B cell (primary cell): ENCODE measurements around the gene SPP1. TPM values are rescaled to one million over a fixed set of nuclear protein-coding genes. Genes with fewer than 3 reads are reported as not detected.

Experiments
- ATAC-seq: fragments of 200-7000 bp; cut with Tn5 transposase; one replicate; pipeline ENCODE4 v1.10.0; 2021; ENCODE audit warnings: low read depth, mild to moderate bottlenecking, moderate number of reproducible peaks, moderate library complexity
- CTCF ChIA-PET: fragments of 350-600 bp; sonication (Branson Sonifier 250); formaldehyde crosslinking; loops from one replicate; lab custom pipeline; 2021; ENCODE audit warnings: antibody characterized with exemption, inconsistent platforms; lab: Charles Lee
- POLR2A ChIA-PET: fragments of 350-600 bp; sonication (Branson Sonifier 250); formaldehyde crosslinking; loops from one replicate; lab custom pipeline; 2021; ENCODE audit warnings: antibody characterized with exemption; lab: Charles Lee
- DNase-seq: peaks from one replicate; pipeline ENCODE4 v3.0.0; 2013
- H2AFZ ChIP-seq: 2 replicates; pipeline ENCODE4 v1.6.1; 2012; ENCODE audit warnings: mild to moderate bottlenecking, low read depth, low read length; ENCODE audit not compliant: insufficient read depth, poor library complexity, severe bottlenecking
- H3K27ac ChIP-seq, 2 donors: 1 replicate in 1 of 2; 2 replicates in 1 of 2; pipeline ENCODE4 v1.5.1; 2012 to 2013; ENCODE audit warnings: low read length in 2 of 2, mild to moderate bottlenecking in 2 of 2, moderate library complexity in 1 of 2
- H3K27me3 ChIP-seq, 4 experiments: fragments of 200-600 bp in 1 of 4; sonication (generic) in 1 of 4; replicated peaks in 1 of 4; 1 replicate in 2 of 4; 2 replicates in 2 of 4; pipeline versions ENCODE4 v1.6.1 to v1.7.0; 2013 to 2016; ENCODE audit warnings: low read length in 3 of 4, mild to moderate bottlenecking in 2 of 4, mixed read lengths in 1 of 4, moderate library complexity in 1 of 4; ENCODE audit not compliant: insufficient read depth in 4 of 4, control insufficient read depth in 3 of 4; ENCODE audit errors: control extremely low read depth in 1 of 4
- H3K36me3 ChIP-seq, 2 experiments: replicated peaks in 1 of 2; 1 replicate in 1 of 2; 2 replicates in 1 of 2; pipeline versions ENCODE4 v1.6.1 to v1.7.1; 2013; ENCODE audit warnings: low read length in 1 of 2; ENCODE audit not compliant: insufficient read depth in 2 of 2, control insufficient read depth in 1 of 2; ENCODE audit errors: control extremely low read depth in 1 of 2, extremely low read depth in 1 of 2
- H3K4me1 ChIP-seq, 2 donors: fragments of 200-600 bp in 1 of 2; sonication (generic) in 1 of 2; 1 replicate in 1 of 2; 2 replicates in 1 of 2; pipeline versions ENCODE4 v1.5.1 to v1.6.1; 2013 to 2017; ENCODE audit warnings: low read length in 2 of 2; ENCODE audit not compliant: control insufficient read depth in 2 of 2, insufficient read depth in 2 of 2
- H3K4me2 ChIP-seq: replicated peaks from 2 replicates; pipeline ENCODE3; 2012; ENCODE audit warnings: mild to moderate bottlenecking, low read depth, low read length; ENCODE audit not compliant: poor library complexity, severe bottlenecking
- H3K4me3 ChIP-seq, 5 experiments: fragments of 200-600 bp in 1 of 5; sonication (generic) in 1 of 5; 1 replicate in 3 of 5; 2 replicates in 2 of 5; pipeline versions ENCODE4 v1.5.1 to v1.7.0; 2011 to 2016; ENCODE audit warnings: low read length in 4 of 5, mild to moderate bottlenecking in 4 of 5, low read depth in 2 of 5, control low read depth in 1 of 5, moderate library complexity in 1 of 5; ENCODE audit not compliant: insufficient read depth in 1 of 5; ENCODE audit errors: control extremely low read depth in 1 of 5, extremely low read depth in 1 of 5
- H3K79me2 ChIP-seq: fragments of 200-600 bp; sonication (generic); one replicate; pipeline ENCODE4 v1.6.0; 2016; ENCODE audit warnings: low read length; ENCODE audit not compliant: control insufficient read depth, insufficient read depth
- H3K9ac ChIP-seq: fragments of 200-600 bp; sonication (generic); 2 replicates; pipeline ENCODE4 v1.6.1; 2017; ENCODE audit warnings: mild to moderate bottlenecking, low read length, moderate library complexity
- H3K9me3 ChIP-seq, 3 donors: one replicate each; pipeline versions ENCODE4 v1.6.1 to v1.7.1; 2013; ENCODE audit warnings: low read length in 2 of 3; ENCODE audit not compliant: control insufficient read depth in 2 of 3, insufficient read depth in 1 of 3; ENCODE audit errors: control extremely low read depth in 1 of 3
- H4K20me1 ChIP-seq: 2 replicates; pipeline ENCODE4 v1.6.0; 2012; ENCODE audit warnings: mild to moderate bottlenecking, low read length; ENCODE audit not compliant: insufficient read depth, control insufficient read depth, poor library complexity, severe bottlenecking
- H3K27ac Mint-ChIP-seq: one replicate; pipeline ENCODE4 v1.8.0; 2021; ENCODE audit warnings: mixed read lengths
- H3K27me3 Mint-ChIP-seq: one replicate; pipeline ENCODE4 v1.8.0; 2021; ENCODE audit warnings: mixed read lengths
- H3K4me1 Mint-ChIP-seq: one replicate; pipeline ENCODE4 v1.8.0; 2021; ENCODE audit warnings: mixed read lengths
- H3K4me3 Mint-ChIP-seq: one replicate; pipeline ENCODE4 v1.8.0; 2021; ENCODE audit warnings: mixed read lengths
- H3K9me3 Mint-ChIP-seq: one replicate; pipeline ENCODE4 v1.8.0; 2022; ENCODE audit warnings: mixed read lengths; ENCODE audit not compliant: insufficient read depth
- EZH2 ChIP-seq: IDR thresholded peaks from 2 replicates; pipeline ENCODE4 v1.6.1; 2012; ENCODE audit warnings: borderline replicate concordance, low read depth, mild to moderate bottlenecking, moderate library complexity, low read length; ENCODE audit not compliant: insufficient read depth, poor library complexity, severe bottlenecking
- WGBS: methylation state at CpG from one replicate; pipeline ENCODE4 v1.1.5; 2013; ENCODE audit warnings: missing lambda C conversion rate; ENCODE audit not compliant: insufficient coverage; 5-methylcytosine and 5-hydroxymethylcytosine counted together
- intact Hi-C: fragments of 100-400 bp; cut with micrococcal nuclease; formaldehyde crosslinking; loops from one replicate; pipeline ENCODE4 v1.10.0; 2022
- polyA plus RNA-seq: library from polyadenylated mRNA; depleted of rRNA; stranded (reverse); fragments of >200 nt; gene quantifications from 2 replicates; pipeline ENCODE4 v1.2.3, GENCODE V29; 2012
- total RNA-seq, 2 donors: library from RNA; stranded (reverse); fragments of 120-200 nt in 1 of 2; gene quantifications; 1 replicate in 1 of 2; 2 replicates in 1 of 2; pipeline versions ENCODE4 v1.2.3 to v1.2.4, GENCODE V29; 2013 to 2022
- TF ChIP-seq, protein P1 (sequence below): fragments of 200-600 bp; IDR thresholded peaks from one replicate; pipeline ENCODE4 v1.8.0; 2022; ENCODE audit warnings: antibody characterized with exemption, mild to moderate bottlenecking

SPP1 gene
- total and polyA plus RNA-seq, 2 donors (not counting 1 experiment from before 2014, with no cell fraction given) = not detected

DNA sequence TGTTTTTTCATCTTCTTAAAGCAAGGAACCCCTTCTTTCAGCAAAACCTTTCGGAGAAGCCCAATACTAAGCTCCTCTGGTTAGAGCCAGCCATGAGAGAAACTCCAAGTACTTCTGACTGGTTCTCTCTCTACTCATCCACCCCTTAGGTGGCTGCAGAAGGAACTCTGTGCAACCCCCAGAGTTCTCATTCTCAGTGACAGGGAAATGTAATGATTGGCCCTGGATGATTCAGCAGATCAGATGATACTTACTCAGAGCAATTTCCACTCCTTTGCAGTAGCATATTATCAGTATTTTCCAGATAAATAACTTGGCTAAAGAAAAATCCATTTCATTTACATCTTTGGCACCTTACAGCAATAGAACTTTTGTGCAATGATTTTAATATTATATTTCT is 3.2 kb downstream of the SPP1 start:
- Histone ChIP-seq H3K9me3 (no peaks in the 10 kb centered on the region), H3K36me3 (no peaks in the 10 kb centered on the region), H3K4me3 (no peak overlapping the region), H4K20me1 (no peaks in the 10 kb centered on the region), H3K4me1 (peaks cover 4 to 5% of the 10 kb centered on the region in 2 donors), H3K27ac (no peak overlapping the region), H3K79me2 (no peaks in the 10 kb centered on the region), H2AFZ (no peak overlapping the region), H3K9ac (no peak overlapping the region), H3K4me2 (no peak overlapping the region), H3K27me3 (peaks cover 0 to 4% (median 2%) of the 10 kb centered on the region in 4 experiments)
- WGBS = 100% methylated on average over 1 of the region's 1 CpG
- Mint-ChIP-seq H3K4me3 (no peak overlapping the region), H3K27ac (no peak overlapping the region), H3K4me1 (peaks cover 7% of the 10 kb centered on the region), H3K27me3 (peaks cover 17% of the 10 kb centered on the region), H3K9me3 (no peaks in the 10 kb centered on the region)
- intact Hi-C loops = no loop called here
- TF ChIP-seq, protein P1, sequence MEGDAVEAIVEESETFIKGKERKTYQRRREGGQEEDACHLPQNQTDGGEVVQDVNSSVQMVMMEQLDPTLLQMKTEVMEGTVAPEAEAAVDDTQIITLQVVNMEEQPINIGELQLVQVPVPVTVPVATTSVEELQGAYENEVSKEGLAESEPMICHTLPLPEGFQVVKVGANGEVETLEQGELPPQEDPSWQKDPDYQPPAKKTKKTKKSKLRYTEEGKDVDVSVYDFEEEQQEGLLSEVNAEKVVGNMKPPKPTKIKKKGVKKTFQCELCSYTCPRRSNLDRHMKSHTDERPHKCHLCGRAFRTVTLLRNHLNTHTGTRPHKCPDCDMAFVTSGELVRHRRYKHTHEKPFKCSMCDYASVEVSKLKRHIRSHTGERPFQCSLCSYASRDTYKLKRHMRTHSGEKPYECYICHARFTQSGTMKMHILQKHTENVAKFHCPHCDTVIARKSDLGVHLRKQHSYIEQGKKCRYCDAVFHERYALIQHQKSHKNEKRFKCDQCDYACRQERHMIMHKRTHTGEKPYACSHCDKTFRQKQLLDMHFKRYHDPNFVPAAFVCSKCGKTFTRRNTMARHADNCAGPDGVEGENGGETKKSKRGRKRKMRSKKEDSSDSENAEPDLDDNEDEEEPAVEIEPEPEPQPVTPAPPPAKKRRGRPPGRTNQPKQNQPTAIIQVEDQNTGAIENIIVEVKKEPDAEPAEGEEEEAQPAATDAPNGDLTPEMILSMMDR = no peak
- no peak for TF ChIP-seq EZH2
- CTCF ChIA-PET = interaction anchor here (0.7 kb wide), 1 partner anchor 105 kb away, joined by 4 read pairs; no protein-coding TSS in a partner anchor
- ATAC-seq = no peak
- POLR2A ChIA-PET = no interaction called here
- no peak for DNase-seq

DNA sequence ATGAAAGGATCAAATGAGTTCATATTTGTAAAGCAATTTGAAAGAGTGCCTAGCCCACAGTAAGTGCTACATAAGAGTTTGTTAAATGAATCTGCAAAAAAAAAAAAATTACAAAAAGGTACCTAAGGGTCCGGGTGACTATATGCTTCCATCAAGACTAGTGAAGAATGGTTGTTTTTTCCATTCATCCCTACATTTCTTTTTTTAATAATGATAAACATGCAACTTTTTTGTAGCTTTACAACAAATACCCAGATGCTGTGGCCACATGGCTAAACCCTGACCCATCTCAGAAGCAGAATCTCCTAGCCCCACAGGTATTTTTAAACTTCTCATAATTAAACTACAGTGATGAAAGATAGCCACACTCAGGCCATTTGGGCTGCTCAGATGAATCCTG is 4.3 kb downstream of the SPP1 start:
- peaks cover 4 to 5% of the 10 kb centered on the region in 2 donors for H3K4me1 ChIP-seq
- no peaks in the 10 kb centered on the region for H3K79me2 ChIP-seq
- ChIA-PET POLR2A (no interaction called here), CTCF (no interaction called here)
- peaks cover 7% of the 10 kb centered on the region for H3K4me1 Mint-ChIP-seq
- peaks cover 19% of the 10 kb centered on the region for H3K27me3 Mint-ChIP-seq
- H3K36me3 ChIP-seq = no peaks in the 10 kb centered on the region
- no peak overlapping the region for H3K9ac ChIP-seq
- H3K9me3 ChIP-seq = no peaks in the 10 kb centered on the region
- H3K9me3 Mint-ChIP-seq = no peaks in the 10 kb centered on the region
- peaks cover 0 to 4% (median 2%) of the 10 kb centered on the region in 4 experiments for H3K27me3 ChIP-seq
- DNase-seq (no peak), ATAC-seq (no peak)
- intact Hi-C loops = no loop called here
- no peaks in the 10 kb centered on the region for H4K20me1 ChIP-seq
- TF ChIP-seq, protein P1 = no peak
- no peak for TF ChIP-seq EZH2
- H3K4me3 ChIP-seq = no peak overlapping the region
- H3K4me2 ChIP-seq = no peak overlapping the region
- no peak overlapping the region for H3K27ac Mint-ChIP-seq
- no CpG with 5 or more reads among the region's 1 CpG for whole genome bisulfite sequencing
- no peak overlapping the region for H3K4me3 Mint-ChIP-seq
- no peak overlapping the region for H3K27ac ChIP-seq
- no peak overlapping the region for H2AFZ ChIP-seq
